ENCODE measurements around the gene ANKRD10. TPM values are rescaled to one million over a fixed set of nuclear protein-coding genes. Genes with fewer than 3 reads are reported as not detected.

The ANKRD10 gene
- total RNA-seq, 4 donors from 2014 or later: 97.8 to 189 (median 114) TPM

GRCh38 chr13:110910013-110910890 lies 4.6 kb downstream of the ANKRD10 start:
- no peak overlapping the region for H3K4me3 ChIP-seq
- H3K36me3 ChIP-seq: peaks cover 0 to 11% of the 10 kb centered on the region in 2 donors
- H3K27me3 ChIP-seq: no peaks in the 10 kb centered on the region
- ATAC-seq: no peak
- H3K9me3 ChIP-seq: no peaks in the 10 kb centered on the region
- WGBS, 2 donors (ENCODE audit: low coverage in 1 of 2): 56 to 65% methylated on average over 11 to 14 of the region's 14 CpGs
- H3K4me1 ChIP-seq: peaks cover 17 to 82% (median 37%) of the 10 kb centered on the region in 3 donors
- H3K27ac ChIP-seq: peak overlapping the region in 3 of 4 donors; percentile 31 to 65 (median 36)
- TF ChIP-seq POLR2AphosphoS5 (IDR thresholded peaks at IDR 0.05) (no peak), EP300 (IDR thresholded peaks at IDR 0.05) (no peak), CTCF (IDR thresholded peaks at IDR 0.05) (no peak), POLR2A (IDR thresholded peaks at IDR 0.05) (no peak)

GRCh38 chr13:110907951-110908898 lies 6.6 kb downstream of the ANKRD10 start:
- H3K9me3 ChIP-seq: no peaks in the 10 kb centered on the region
- no peak for ATAC-seq
- peak overlapping the region; percentile 52 to 65 (median 56) for H3K27ac ChIP-seq
- H3K4me1 ChIP-seq: peaks cover 17 to 79% (median 36%) of the 10 kb centered on the region in 3 donors
- no peak overlapping the region for H3K4me3 ChIP-seq
- peaks cover 0 to 25% of the 10 kb centered on the region in 2 donors for H3K36me3 ChIP-seq
- TF ChIP-seq POLR2A (IDR thresholded peaks at IDR 0.05) (no peak), POLR2AphosphoS5 (IDR thresholded peaks at IDR 0.05) (no peak), CTCF (IDR thresholded peaks at IDR 0.05) (no peak)
- WGBS, 2 donors (ENCODE audit: low coverage in 1 of 2): 29 to 46% methylated on average over 7 to 9 of the region's 9 CpGs
- no peaks in the 10 kb centered on the region for H3K27me3 ChIP-seq

- ATAC-seq: no peak
- WGBS, 2 donors (ENCODE audit: low coverage in 1 of 2): 68 to 80% methylated on average over 1 to 3 of the region's 4 CpGs
- peak overlapping the region in 3 of 4 donors; percentile 52 to 65 (median 59) for H3K27ac ChIP-seq
- no peak overlapping the region for H3K4me3 ChIP-seq
- H3K9me3 ChIP-seq: no peaks in the 10 kb centered on the region
- H3K36me3 ChIP-seq: peaks cover 0 to 33% of the 10 kb centered on the region in 2 donors
- peaks cover 17 to 74% (median 27%) of the 10 kb centered on the region in 3 donors for H3K4me1 ChIP-seq
- H3K27me3 ChIP-seq: no peaks in the 10 kb centered on the region
- TF ChIP-seq POLR2A (IDR thresholded peaks at IDR 0.05) (no peak), POLR2AphosphoS5 (IDR thresholded peaks at IDR 0.05) (no peak), EP300 (IDR thresholded peaks at IDR 0.05) (no peak), CTCF (IDR thresholded peaks at IDR 0.05) (no peak)
Measured at GRCh38 chr13:110907301-110907700, 7.6 kb downstream of the ANKRD10 start.

GRCh38 chr13:110904748-110905147 lies 10.1 kb downstream of the ANKRD10 start:
- TF ChIP-seq EP300 (IDR thresholded peaks at IDR 0.05): no peak
- TF ChIP-seq POLR2AphosphoS5 (IDR thresholded peaks at IDR 0.05): no peak
- no peak for TF ChIP-seq POLR2A (IDR thresholded peaks at IDR 0.05)
- no peak for TF ChIP-seq CTCF (IDR thresholded peaks at IDR 0.05)
- Histone ChIP-seq H3K4me3 (no peak overlapping the region), H3K36me3 (peaks cover 0 to 33% of the 10 kb centered on the region in 2 donors), H3K9me3 (no peaks in the 10 kb centered on the region), H3K27me3 (no peaks in the 10 kb centered on the region), H3K27ac (no peak overlapping the region), H3K4me1 (peaks cover 12 to 61% (median 16%) of the 10 kb centered on the region in 3 donors)
- WGBS, 2 donors (ENCODE audit: low coverage in 1 of 2): 76 to 79% methylated on average over 7 of the region's 7 CpGs
- no peak for ATAC-seq
